ENCODE data around the gene ADAP1. TPM values are rescaled to one million over a fixed set of nuclear protein-coding genes. Genes with fewer than 3 reads are reported as not detected.

Gene ADAP1
- total and polyA plus RNA-seq, 2 of the 13 experiments (the other 11 are each of a cell fraction or from before 2014, with no cell fraction given): 10.5 to 24.6 TPM

GRCh38 chr7:953547-954327 is 743 bp downstream of the ADAP1 start (continued):
- no peak for TF ChIP-seq TIGD3 (CRISPR knock-in tag; IDR thresholded peaks at IDR 0.05; ENCODE audit: borderline replicate concordance)
- TF ChIP-seq ZNF431 (CRISPR knock-in tag; IDR thresholded peaks at IDR 0.05; ENCODE audit: borderline replicate concordance, low read depth): no peak
- TF ChIP-seq ZNF318 (CRISPR knock-in tag; IDR thresholded peaks at IDR 0.05): no peak
- no peak for TF ChIP-seq ZNF510 (CRISPR knock-in tag; IDR thresholded peaks at IDR 0.05; ENCODE audit: low read depth)
- no peak for TF ChIP-seq ZNF75D (CRISPR knock-in tag; IDR thresholded peaks at IDR 0.05; ENCODE audit: borderline replicate concordance)
- no peak for TF ChIP-seq MEIS2 (CRISPR knock-in tag; IDR thresholded peaks at IDR 0.05)
- no peak for TF ChIP-seq ZNF546 (CRISPR knock-in tag; conservative IDR thresholded peaks at IDR 0.05)
- TF ChIP-seq HNRNPLL (IDR thresholded peaks at IDR 0.05; ENCODE audit: low read depth, low read length, poor library complexity, severe bottlenecking): peak; percentile 44
- no peak for TF ChIP-seq KAT8 (CRISPR knock-in tag; IDR thresholded peaks at IDR 0.05)
- TF ChIP-seq MZF1 (CRISPR knock-in tag; IDR thresholded peaks at IDR 0.05; ENCODE audit: borderline replicate concordance): no peak
- TF ChIP-seq NFYB (CRISPR knock-in tag; IDR thresholded peaks at IDR 0.05): peak; percentile 46; the same call in 1 of the 2 replicates
- TF ChIP-seq DNMT3B (CRISPR knock-in tag; conservative IDR thresholded peaks at IDR 0.05): no peak
- TF ChIP-seq SP5 (CRISPR knock-in tag; IDR thresholded peaks at IDR 0.05; ENCODE audit: borderline replicate concordance, low read depth): no peak
- no peak for TF ChIP-seq FIP1L1 (IDR thresholded peaks at IDR 0.05; ENCODE audit: borderline replicate concordance, insufficient read depth, low read depth, low read length)
- TF ChIP-seq POLR2AphosphoS5 (IDR thresholded peaks at IDR 0.05; ENCODE audit: low read depth, low read length): no peak
- TF ChIP-seq RELA (CRISPR knock-in tag; IDR thresholded peaks at IDR 0.05): no peak
- peak; percentile 67; the same call in 1 of the 2 replicates for TF ChIP-seq CEBPB (IDR thresholded peaks at IDR 0.05; ENCODE audit: borderline replicate concordance, low read depth, low read length)
- TF ChIP-seq IKZF4 (CRISPR knock-in tag; IDR thresholded peaks at IDR 0.05; ENCODE audit: borderline replicate concordance, low read depth, not compliant biosample characterization): peak; percentile 69
